Hypothalamus (tissue), 51 donors: Measurements from ENCODE around the gene ZBTB48.
A peak's percentile ranks its signal among the peaks of the same experiment; 100 is the strongest.

Experiments used
- DNase-seq, 51 donors: peaks; one replicate each; lab custom pipeline; 2025; lab: John Stamatoyannopoulos, UW

ZBTB48 gene

DNA sequence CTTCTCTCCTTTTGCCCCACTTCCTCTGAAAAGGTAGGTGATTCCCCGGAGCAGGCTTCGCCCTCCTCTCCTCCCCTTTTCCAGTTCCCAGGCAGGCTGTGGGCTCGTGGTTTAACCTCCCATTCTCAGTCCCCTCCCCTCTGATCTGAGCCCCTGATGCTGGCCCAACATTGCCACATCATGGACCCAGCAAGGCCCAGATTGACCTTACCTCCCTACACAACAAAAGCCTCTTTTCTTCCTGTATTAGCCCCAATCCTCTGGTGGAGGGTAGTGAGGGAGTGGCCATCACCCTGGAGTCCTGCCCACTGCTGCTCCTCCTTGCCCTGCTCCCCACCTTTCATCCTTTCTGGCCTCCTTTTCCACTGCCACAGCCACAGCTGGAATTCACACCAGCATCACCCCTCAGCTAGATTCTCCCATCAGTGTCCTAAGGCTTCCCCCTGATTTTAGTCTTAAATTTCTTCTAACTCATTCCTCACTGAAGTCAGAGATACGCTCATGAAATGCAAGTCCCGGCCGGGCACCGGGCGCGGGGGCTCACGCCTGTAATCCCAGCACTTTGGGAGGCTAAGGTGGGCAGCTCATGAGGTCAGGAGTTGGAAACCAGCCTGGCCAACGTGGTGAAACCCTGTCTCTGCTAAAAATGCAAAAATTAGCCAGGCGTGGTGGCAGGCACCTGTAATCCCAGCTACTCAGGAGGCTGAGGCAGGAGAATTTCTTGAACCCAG lies 7.0 kb upstream of the ZBTB48 start:
- no peak for DNase-seq

DNA sequence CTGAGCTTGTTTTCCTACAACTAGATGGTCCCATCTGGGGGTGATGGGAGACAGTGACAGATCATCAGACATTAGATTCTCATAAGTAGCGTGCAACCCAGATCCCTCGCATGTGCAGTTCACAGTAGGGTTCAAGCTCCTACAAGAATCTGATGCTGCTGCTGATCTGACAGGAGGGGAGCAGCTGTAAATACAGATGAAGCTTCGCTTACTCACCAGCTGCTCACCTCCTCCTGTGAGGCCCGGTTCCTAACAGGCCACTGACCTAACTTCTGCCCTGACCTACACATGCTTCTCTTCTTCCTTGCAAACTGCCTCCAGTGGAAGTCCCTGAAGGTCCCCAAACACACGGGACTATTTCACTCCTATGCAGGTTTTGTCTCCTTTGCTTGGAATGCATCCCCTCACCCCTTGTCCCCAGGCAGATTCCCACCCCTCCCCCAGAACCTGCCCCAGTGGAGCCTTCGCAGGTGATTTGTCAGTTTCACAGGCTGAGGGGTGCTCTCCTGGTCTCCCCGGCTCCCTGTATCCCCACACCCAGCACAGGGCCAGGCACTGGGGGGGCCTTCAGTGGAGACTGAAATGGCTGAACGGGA lies 5.7 kb upstream of the ZBTB48 start:
- DNase-seq, result no peak

DNA sequence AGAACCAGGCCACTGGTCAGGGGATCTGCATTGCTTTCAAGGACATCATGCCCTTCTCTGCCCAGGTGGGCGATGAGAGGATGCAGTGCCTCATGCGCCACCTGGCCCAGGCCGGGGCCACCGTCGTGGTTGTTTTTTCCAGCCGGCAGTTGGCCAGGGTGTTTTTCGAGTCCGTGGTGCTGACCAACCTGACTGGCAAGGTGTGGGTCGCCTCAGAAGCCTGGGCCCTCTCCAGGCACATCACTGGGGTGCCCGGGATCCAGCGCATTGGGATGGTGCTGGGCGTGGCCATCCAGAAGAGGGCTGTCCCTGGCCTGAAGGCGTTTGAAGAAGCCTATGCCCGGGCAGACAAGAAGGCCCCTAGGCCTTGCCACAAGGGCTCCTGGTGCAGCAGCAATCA lies 5.0 kb upstream of the ZBTB48 start:
- no peak for DNase-seq

DNA sequence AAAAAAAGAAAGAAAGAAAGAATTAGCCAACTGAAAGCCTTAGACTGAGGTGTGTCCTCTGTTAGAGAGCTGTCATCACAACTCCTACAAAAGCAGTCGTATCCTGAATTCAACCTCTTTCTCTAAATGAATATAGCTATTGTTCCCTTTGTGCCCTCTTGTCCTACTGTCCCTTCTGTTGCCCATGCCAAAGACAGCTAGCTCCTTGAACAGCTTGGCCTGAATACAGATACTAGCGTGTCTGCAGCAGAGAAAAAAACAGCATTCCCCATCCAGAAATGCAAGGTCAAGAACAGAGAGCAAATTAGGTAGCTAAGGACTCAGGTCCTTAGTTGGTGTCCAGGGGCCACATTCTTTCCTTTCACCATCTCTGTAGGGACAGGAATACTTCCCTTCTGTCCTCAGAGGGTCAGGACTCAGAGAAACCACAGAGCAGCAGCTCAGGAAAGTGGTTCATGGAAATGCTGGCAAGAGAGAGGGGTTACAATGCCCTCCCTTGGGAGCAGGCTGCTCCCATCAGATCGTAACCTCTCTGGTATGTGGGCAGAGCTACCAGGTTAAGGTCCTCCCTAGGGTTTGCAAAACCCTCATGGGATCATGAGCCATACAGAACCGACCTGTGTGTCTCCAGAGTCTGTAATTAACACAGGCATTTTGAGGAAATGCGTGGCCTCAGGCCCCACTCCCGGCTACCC lies 1.8 kb upstream of the ZBTB48 start:
- peak in 4 of 51 donors; percentile 11 to 44 (median 24) for DNase-seq

DNA sequence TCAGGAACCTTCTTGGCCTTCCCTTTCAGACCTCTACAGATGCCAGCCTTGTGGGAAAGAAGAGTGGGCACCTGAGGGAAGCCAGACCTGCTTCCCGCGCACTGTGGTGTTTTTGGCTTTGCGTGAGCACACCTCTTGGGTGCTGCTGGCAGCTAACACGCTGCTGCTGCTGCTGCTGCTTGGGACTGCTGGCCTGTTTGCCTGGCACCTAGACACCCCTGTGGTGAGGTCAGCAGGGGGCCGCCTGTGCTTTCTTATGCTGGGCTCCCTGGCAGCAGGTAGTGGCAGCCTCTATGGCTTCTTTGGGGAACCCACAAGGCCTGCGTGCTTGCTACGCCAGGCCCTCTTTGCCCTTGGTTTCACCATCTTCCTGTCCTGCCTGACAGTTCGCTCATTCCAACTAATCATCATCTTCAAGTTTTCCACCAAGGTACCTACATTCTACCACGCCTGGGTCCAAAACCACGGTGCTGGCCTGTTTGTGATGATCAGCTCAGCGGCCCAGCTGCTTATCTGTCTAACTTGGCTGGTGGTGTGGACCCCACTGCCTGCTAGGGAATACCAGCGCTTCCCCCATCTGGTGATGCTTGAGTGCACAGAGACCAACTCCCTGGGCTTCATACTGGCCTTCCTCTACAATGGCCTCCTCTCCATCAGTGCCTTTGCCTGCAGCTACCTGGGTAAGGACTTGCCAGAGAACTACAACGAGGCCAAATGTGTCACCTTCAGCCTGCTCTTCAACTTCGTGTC lies 995 bp upstream of the ZBTB48 start:
- peak in 1 of 51 donors; percentile 53 for DNase-seq

DNA sequence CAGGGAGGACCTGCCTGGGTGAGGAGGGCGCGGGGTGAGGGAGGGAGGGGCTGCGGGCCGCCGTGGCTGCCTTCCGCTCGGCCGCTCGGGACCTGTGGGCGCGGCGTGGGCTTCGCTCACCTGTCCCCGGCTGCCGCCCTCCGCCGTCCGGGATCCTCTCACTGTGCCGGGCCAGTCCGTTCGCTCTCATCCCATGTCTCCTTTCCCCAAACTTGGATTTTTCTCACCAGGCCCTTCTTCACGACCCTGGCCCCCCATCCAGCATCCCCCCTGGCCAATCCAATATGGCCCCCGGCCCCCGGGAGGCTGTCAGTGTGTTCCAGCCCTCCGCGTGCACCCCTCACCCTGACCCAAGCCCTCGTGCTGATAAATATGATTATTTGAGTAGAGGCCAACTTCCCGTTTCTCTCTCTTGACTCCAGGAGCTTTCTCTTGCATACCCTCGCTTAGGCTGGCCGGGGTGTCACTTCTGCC lies 362 bp downstream of the ZBTB48 start:
- no peak for DNase-seq

DNA sequence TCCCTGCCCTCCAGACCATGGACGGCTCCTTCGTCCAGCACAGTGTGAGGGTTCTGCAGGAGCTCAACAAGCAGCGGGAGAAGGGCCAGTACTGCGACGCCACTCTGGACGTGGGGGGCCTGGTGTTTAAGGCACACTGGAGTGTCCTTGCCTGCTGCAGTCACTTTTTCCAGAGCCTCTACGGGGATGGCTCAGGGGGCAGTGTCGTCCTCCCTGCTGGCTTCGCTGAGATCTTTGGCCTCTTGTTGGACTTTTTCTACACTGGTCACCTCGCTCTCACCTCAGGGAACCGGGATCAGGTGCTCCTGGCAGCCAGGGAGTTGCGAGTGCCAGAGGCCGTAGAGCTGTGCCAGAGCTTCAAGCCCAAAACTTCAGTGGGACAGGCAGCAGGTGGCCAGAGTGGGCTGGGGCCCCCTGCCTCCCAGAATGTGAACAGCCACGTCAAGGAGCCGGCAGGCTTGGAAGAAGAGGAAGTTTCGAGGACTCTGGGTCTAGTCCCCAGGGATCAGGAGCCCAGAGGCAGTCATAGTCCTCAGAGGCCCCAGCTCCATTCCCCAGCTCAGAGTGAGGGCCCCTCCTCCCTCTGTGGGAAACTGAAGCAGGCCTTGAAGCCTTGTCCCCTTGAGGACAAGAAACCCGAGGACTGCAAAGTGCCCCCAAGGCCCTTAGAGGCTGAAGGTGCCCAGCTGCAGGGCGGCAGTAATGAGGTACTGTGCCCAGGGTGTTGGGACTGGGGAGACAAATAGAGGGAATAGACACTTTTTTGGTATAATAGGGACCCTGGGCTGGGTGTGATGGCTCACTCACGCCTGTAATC lies 1.0 kb downstream of the ZBTB48 start:
- no peak for DNase-seq

DNA sequence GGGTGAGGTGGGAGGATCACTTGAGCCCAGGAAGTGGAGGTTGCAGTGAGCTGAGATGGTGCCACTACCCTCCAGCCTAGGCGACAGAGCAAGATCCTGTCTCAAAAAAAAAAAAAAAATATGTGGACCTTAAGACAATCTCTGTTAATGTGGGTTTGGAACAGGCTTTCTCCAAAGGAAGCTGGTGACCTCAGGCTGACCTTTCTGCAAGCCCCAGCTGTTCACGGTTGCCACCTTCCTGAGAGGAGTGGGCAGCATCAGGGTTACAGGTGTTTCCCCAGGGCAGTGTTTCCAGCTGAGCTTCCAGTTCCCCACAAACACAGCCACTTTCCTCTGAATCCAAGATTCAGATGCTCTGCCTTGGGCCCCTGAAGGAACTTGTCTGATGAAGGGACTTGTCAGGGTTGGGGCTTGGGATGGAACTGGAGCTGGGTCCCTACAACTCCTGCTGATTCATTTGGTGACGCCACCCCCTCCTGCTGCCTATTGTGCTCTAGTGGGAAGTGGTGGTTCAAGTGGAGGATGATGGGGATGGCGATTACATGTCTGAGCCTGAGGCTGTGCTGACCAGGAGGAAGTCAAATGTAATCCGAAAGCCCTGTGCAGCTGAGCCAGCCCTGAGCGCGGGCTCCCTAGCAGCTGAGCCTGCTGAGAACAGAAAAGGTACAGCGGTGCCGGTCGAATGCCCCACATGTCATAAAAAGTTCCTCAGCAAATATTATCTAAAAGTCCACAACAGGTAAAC lies 1.9 kb downstream of the ZBTB48 start:
- peak in 2 of 51 donors; percentile 19 to 31 for DNase-seq

DNA sequence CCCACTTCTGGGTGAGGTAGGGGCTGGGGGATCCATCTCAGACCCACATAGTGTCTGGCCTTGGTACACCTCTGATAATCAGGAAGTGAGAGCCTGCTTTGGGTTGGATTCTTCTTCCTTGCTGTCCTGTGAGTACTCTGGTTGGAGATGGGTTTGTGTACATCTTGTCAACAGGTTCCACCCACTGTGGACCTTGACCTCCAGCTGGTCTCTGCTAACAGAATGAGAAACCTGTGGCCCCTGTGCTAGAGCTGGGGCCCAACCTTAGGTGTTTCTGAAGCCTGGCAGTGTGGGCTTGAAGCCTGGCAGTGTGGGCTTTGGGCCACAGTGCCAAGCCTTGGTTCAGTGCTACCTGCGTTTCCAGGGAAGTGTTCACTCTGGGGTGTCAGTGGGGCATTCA lies 2.6 kb downstream of the ZBTB48 start:
- DNase-seq, result no peak

DNA sequence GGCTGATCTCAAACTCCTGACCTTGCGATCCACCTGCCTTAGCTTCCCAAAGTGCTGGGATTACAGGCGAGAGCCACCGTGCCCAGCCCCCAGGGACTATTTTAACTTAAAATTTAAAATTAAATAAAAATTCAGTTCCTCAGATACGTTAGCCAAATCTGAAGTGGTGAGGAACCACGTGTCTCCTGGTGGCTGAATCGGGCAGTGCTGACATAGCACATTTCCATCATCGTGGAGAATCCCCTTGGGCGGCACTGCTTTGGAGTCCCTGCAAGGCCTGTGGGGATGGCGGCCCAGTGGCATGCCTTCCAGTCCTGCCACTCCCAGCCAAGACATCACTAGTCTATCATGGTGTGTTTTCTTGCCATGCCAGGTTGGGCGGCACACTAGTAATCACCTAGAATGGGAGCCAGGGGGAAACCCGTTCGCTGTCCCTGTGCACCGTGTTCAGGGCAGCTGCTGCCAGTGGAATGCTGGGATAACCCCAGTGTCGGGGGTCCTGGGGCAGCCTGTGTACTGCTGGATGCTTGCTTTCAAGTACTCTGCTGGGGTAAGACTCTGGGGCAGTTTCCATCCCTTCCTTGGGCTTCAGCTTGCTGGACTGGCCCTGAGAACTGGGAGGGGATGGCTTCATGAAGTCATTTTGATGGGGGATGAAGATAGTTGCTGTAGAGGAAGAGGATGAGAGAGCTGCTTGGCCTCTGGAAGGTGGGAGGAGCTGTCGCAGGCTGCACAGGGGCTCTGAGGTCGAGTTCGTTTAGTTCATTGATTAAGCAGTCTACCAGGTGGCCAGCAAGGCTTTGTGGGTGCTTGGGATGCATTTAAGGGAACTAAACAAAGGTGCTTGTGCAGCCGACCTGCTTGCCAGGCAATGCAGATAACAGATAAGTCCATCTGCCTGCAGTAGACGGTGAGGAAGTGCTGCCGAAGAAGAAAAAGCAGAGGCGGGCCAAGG lies 4.6 kb downstream of the ZBTB48 start:
- no peak for DNase-seq

DNA sequence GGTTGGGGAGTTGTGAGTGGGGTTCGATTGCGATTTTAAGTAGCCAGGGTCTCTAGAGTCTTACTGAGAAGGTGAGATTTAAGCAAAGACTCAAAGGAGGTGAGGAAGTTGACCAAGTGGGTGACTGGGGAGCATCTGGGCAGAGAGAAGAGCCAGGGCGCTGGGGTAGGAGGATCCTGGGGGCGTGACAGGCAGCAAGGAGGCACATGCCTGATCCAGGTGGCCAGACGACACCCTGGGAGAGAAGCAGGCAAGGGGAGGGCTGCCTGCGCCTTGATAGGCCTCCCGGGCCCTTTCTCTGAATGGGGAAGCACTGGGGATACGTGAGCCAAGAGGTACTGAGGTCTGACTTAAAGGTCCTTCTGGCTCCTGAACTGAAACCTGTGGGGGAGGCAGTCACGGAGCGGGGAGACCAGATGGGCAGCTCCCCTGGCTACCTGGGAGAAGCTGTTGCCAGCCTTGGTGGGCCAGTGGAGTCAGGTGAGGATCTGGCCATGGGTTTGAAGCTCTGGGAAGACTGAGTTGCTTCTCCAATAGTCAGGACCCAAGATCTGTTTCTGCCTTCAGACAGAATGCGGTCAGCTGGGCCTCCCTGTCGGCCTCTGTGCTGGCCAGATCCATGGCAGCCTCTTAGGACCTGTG lies 5.4 kb downstream of the ZBTB48 start:
- no peak for DNase-seq

DNA sequence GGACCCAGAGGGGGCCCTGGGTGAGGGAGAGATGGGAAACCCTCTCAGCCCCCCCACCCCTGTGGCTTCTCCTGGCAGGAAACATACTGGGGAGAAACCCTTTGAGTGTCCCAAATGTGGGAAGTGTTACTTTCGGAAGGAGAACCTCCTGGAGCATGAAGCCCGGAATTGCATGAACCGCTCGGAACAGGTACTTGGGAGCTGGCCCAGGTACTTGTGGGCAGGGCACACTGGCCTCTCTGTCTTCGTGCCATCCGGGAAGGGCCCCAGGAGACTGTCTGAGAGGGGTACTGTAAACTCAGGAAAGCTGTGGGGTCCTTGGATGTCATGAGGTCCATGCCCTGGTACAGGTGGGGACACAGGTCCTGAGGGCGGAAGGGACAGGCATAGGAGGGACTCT lies 6.0 kb downstream of the ZBTB48 start:
- no peak for DNase-seq

DNA sequence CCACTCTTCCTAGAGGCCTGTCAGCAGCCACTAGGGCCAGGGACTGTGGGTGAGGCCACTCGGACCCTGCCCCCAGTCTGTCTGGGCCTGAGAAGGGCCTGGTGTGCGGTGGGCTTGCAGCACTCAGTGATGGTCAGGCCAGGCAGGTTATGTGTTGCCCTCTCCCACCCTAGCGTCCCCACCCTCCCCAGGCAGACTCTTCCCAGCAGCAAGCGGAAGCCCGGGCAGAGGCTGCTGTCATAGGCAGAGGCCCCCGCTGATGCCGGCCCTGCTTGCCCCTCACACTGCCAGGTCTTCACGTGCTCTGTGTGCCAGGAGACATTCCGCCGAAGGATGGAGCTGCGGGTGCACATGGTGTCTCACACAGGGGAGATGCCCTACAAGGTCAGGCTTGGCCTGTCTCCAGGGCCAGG lies 6.6 kb downstream of the ZBTB48 start:
- no peak for DNase-seq

DNA sequence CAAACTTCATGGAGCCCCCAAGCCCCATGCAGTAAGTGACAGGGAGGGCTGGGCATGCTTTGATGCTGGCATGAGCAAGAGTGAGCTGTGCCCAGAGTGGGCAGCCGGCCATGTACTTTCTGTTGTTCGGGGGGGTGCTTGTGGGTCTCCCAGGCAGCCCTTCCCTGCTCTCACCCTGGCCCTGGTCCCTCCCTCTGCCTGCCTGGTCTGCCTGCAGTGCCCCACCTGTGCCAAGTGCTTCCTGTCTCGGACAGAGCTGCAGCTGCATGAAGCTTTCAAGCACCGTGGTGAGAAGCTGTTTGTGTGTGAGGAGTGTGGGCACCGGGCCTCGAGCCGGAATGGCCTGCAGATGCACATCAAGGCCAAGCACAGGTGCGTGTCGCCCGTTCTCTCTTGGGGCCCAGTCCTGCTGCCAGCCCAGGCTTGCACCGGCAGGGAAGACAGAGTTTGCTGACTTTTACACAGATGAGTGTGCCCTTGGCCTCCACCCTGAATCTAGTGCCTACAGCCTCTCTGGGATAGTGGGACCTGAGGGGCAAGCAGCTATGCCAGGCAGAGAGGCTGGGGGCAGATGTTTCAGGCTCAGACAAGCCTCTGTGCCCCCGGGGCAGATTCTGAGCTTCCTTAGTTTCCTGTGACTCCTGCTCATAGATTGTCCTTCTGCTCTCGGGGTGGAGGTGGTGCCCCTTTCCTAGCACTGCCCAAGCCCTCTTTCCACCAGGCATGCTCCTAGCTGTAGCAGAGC lies 7.6 kb downstream of the ZBTB48 start:
- DNase-seq, result peak in 44 of 51 donors; percentile 12 to 86 (median 65)

DNA sequence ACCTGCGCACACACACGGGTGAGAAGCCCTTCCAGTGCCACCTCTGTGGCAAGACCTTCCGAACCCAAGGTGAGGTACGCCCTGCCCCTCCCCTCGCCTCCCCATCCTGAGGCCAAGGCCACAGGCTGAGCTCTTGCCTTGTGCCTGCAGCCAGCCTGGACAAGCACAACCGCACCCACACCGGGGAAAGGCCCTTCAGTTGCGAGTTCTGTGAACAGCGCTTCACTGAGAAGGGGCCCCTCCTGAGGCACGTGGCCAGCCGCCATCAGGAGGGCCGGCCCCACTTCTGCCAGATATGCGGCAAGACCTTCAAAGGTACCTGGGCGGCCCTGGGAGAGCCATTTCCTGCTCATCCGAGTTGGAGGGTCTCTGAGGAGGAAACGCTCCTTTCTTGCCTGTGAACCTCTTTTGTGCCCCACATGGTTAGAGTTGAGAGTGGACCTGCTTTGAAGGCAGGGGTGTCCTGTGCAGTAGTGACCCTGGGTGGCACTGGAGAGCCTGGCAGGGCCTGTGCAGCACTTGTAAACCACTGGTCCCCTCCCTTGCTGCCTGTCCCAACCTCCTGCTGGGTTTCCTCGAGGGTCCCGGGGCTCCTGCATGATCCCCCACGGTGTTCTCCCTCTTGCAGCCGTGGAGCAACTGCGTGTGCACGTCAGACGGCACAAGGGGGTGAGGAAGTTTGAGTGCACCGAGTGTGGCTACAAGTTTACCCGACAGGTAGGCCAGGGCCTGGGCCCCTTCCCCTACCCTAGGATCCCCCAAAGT lies 8.5 kb downstream of the ZBTB48 start:
- no peak for DNase-seq

DNA sequence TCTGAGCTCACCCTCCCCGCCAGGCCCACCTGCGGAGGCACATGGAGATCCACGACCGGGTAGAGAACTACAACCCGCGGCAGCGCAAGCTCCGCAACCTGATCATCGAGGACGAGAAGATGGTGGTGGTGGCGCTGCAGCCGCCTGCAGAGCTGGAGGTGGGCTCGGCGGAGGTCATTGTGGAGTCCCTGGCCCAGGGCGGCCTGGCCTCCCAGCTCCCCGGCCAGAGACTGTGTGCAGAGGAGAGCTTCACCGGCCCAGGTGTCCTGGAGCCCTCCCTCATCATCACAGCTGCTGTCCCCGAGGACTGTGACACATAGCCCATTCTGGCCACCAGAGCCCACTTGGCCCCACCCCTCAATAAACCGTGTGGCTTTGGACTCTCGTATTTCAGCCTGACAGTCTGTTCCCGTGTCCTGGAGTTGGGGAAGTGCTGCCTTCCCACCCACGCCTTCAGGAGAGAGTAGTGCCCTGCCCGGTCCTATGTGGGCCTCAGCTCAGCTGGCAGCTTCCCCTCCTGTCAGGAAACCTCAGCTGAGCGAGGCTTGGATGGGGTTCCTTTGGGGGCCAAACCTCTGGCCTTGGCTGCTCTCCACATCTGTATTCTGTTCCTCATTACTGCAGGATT lies 9.2 kb downstream of the ZBTB48 start:
- no peak for DNase-seq
